Activated CD8-positive, alpha-beta memory T cell treated with anti-CD3 and anti-CD28 coated beads for 48 hours (primary cell): Measurements from ENCODE around the gene KLHDC4.
"Not testable (repeated sequence)": the region's sequence is repeated elsewhere in the genome, so short reads cannot be mapped to it uniquely, and the experiment has no call there.

Experiments used
- DNase-seq, 3 experiments: peaks; one replicate each; pipeline ENCODE4 v3.0.0-alpha.2; 2020; ENCODE audit warnings: low read depth in 2 of 3, low spot score in 2 of 3

Gene KLHDC4

DNA sequence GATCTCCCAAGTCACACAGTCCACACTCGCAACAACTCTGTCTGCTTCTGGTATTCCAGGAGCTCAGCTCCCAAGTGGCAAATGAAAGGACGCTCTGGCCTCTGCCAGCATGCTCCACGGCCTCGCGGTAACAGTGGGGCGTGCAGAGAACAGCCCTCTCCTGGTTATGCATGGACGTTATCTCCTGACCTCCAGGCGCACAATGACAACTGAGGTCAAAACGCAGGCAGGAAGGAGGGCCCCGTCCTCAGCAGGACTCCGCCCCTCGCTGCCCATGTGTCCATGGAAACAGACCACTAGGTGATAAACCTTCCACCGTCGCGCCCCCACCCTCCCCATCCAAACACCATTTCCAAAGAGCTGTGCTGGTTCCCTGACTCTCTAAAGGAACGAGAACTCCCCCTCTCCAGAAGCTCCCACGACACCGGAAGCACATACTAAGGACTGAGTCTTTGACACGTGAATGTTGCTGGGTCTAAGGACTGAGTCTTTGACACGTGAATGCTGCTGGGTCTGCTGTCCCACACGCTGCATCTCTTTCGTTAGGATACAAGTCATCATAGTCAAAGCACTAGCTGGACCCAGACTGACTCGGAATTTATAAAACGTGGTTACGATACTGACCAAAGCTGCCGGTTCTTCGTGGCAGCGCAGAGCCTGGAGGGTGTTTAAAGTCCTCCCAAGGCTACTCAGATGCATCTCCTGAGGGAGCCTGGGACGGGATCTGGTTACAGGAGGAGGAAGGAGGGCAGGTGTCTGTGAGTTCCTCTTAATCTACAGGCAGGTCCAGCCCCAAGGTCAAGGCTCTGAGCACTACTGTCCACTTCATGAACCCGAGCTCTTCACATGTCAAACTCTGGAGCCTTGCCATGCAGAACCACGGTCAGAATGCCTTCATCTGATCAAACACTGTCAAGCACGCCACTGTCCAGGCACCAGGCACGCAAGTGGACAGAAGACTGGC, 43.9 kb downstream of the KLHDC4 start:
- no peak for DNase-seq

DNA sequence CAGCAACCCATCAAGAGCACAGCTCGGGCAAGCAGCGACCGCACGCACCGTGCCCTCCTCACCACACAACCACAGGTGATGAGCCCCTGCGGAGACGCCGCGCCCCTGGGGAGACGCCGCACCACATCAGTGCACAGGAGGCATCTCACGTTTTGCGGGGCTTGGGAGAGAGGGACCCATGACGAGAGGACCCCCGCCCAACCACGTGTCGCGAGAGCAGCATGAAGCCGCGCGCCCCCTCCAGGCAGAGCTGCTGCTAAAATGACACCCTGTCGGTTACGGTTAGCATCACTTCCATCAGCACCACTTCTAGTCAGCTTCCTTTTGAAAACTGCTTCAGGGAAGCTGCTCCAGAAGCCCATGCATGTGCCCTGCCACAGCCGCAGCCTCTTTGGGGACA, 45.3 kb downstream of the KLHDC4 start:
- DNase-seq: no peak

DNA sequence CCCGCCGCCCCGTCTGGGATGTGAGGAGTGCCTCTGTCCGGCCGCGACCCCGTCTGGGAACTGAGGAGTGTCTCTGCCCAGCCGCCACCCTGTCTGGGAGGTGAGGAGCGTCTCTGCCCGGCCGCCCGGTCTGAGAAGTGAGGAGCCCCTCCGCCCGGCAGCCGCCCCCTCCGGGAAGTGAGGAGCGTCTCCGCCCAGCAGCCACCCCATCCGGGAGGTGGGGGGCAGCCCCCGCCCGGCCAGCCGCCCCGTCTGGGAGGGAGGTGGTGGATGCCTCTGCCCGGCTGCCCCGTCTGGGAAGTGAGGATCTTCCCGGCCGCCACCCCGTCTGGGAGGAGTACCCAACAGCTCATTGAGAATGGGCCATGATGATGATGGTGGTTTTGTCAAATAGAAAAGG, 47.0 kb downstream of the KLHDC4 start:
- not testable (repeated sequence) for DNase-seq

DNA sequence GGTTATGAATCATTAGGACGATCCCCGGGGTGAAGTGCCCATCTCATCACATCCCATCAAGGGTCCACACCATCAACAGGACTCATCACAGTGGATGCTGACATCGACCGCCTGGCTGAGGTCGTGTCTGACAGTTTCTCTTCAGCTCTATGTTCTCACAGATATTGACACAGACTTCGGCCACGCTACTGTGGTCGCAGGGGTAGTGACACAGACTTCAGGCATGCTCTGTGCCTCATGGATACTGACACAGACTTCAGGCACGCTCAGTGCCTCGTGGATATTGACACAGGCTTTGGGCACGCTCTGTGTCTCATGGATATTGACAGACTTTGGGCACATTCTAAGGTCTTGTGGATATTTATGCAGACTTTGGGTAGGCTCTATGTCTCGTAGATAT, 50.1 kb downstream of the KLHDC4 start:
- no peak for DNase-seq

DNA sequence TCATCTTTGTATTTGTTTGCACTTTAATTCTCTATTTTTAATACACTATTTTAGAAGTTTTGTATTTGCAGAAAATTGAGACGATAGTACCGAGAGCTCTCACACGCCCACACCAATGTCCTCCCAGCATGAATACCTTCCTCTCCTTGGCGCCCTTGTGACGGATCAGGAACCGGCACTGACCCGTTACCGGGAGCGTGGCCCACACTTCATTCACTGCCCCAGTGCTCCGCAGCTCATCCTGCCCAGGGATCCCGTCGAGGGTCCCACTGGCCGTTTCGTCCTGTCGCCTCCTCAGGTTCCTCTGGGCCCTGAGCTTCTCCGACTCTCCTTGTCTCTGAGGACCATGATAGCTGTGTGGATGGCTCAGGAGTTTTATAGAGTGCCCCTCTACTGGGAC, 50.6 kb downstream of the KLHDC4 start:
- DNase-seq: no peak

DNA sequence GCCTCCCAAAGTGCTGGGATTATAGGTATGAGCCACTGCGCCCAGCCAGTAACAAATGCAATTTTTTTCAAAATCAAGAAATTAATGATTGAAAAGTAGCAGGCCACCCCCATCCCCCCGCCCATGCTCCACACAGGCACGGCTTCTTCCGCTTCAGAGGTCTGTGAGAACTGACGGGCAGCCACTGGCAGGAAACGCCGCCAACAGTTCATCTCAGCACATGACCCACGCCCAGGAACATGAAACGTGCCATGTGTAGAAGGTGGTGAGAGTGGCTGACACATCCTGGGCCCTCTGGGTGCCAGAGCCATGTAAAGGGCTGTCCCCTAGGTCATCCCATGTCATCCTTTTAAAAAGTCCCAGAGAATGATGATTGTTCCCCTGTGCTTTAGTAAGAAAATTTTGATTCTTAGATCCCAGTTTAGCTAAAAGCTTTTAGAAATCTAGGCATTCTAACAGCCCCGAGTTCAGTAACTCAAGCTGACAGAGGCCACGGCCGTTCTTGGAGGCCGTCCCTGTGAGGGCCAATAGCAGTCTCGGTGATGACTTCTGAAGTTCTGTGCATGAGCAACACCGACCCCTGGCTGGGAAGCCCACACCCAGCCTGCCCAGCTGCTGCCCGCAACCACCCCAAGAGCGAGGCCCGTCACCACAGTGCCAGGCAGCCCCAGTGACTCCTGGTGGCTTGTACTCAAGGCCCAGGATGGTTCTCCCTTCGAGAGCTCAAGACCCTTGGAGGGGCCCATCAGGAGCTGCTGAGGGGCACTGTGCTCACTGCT, 52.1 kb downstream of the KLHDC4 start:
- DNase-seq: peak in 1 of 3 experiments; percentile 13

DNA sequence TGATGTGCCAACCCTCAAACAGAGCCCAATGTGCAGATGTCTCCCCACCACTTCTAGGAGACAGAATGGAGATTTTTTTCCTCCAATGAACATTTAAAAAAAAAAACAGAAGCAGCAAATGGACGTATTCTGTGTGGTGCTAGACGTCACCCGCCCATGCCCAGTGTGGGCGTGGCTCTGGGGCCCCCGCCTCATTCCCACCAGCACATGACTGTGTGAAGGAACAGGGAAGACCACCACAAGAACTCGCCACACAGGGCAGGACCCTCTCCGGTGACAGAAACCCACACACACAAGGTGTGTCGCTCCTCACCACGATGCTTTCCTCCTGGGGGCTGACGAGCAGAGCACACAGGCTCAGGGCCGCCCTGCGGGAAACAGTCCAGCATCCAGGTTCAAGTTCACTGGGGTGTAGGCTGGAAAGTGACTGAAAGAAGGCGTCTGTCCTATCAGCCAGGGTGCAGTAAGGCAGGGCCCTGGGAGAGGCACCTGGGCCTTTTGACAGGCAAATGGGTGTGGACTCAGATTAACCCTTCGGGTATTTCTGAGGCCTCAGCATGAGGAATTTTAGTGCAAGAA, 53.5 kb downstream of the KLHDC4 start:
- no peak for DNase-seq

DNA sequence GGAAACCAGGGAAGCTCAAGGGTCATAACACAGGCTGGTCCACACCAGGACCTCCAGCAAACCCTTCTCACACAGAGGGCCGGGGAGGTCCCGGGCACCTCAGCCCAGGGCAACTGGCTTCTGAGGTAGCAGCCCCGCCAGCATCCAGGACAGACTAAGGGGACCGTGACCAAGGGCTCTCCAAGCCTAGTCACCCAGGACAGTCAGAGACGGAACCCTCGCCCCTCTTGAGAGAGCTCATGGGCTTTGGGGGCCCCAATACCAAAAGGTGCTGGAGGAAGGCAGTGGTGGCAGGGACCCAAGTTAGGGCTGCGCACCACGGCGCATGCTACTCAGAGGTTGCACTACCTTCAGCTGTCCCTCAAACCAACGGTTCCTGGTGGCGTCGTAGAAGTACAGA, 54.9 kb downstream of the KLHDC4 start:
- DNase-seq: no peak

DNA sequence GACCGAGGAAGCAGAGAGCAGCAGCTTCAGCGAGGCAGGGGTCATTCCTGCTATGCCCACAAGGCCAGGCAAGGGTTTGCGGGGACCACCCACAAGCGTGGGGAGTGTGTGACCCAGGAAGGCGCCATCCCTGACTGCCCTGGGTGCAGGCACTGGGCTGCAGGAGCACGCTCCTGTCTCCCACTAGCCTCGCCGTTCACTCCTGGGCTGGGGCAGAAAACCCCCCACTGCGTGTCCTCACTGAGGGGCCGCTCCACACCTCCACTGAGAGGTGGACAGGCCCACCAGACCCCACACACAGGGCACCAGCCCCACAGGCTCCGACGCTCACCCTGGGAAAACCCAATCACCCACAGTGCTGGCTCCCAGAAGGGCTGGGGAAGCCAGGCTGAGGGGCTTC, 56.1 kb downstream of the KLHDC4 start:
- DNase-seq: no peak

DNA sequence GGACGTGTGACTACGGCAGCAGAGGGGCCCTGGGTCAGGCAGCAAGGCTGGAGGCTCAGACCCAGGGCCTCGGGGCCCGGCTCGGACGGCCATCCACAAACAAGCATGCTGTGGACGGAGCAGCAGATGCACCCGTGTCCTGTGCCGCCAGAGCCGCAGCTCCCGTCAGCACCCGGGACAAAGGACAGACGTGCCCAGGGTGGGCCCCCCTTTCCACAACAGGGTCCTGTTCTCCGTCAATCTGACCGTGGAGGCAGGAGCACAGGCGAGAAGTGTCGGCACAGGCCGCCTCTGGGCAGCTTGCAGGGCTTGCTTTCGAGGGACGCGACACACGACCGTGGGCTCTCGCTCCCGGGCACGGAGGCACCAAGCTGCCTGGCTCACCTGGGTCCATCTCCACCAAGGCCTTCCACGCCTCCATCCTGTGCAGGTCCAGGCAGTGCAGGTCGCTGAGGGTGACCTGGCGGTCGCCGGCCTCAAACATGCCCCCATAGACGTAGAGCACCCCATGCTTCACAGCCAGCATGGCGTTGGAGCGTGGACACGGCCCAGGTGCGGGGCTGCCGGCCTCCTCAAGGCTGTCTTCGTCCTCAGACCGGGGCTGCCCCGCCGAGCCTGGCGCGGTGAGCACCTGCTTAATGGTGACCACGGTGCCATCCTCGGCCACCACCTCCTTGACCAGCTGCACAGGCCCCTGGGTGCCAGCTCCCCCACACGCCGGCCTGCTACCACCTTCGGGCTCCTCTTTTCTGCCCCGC, 56.7 kb downstream of the KLHDC4 start:
- DNase-seq: no peak

DNA sequence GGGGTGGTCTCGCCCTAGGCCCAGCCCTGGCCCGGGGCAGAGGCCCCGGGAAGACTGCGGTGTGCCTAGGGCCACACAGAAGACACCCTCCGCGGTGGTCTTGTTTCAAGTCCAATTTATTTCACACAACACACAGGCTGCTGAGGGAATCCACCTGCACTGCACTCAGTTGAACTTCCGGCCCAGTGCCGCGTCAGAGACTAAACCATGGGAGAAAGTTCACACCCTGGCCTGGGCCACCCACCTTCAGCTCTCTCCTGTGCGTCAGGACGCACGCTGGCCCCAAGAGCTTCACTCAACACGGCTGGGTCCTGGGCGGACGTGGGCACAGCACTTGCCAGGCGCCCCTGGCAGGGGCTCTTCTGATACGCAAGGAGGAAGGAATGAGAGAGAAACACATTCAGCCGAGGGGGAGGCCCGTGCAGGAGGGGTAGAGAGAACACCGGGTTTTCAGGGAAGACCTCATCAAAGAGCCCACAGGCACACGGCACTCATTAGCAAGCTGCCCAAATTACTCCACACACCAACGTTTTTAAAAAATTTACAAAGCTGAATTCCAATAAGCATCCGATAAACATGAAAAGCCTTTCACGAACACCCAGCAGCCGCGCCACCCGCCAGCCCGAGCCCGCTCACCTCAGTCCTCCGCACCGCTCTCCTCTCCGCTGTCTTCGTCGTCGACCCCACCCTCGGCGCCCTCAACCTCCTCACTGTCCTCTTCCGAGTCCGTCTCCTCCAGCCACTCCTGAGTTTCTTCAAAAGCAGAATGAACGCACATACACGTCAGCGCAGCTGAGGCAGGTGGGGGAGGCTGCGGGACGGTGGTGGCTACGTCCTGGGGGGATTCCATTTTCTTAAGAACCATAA, 57.8 kb downstream of the KLHDC4 start:
- no peak for DNase-seq

DNA sequence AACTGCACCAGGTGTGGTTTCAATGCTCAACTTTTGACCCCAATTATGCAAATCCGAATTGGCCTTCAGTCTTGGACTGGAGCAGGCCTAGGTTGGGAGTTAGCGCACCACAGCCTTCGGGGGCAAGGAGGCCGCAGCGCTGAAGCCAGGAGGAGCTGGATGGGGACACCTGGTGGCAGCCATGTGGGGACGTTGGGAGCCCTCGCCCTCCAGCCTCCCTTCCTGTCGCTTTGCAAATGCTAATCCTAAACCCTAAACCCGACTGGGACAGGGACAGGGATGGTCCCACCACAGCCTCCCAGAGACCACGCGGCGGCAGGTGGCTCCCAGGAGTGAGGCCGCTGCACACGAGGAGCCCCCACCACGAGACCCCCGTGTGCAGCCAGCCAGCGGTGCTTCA, 58.7 kb downstream of the KLHDC4 start:
- no peak for DNase-seq

DNA sequence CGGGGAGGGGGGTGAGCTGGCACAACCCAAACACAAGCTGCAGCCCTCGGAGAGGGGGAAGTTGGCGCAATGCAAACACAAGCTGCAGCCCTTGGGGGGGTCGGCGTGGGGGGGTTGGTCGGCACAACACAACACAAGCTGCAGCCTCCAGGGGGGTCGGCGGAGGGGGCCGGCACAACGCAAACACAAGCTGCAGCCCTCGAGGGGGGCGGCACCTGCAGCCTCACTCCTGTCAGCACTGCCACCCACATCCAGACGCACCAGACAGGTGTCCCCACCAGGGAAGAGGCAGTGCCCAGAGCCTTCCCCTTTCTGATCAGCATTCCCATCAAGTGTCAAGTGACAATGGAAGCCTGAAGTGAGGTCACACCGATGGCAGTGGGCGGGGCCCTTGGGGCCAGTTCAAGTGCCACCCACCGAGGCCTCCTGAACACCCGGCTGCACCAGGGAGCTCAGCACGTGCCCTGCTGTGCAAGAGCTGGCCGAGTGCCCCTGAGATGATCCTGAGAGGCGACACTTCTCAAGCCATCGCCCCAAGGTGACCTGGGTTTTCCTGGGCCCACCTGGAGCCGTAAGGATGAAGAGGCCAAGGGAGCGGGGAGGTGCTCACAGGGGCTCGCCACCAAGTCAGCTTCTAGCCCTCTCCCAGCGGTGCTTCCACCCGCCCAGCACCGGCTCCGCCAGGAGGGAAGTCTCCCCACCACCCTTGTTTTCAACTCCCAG, 59.3 kb downstream of the KLHDC4 start:
- DNase-seq: no peak

DNA sequence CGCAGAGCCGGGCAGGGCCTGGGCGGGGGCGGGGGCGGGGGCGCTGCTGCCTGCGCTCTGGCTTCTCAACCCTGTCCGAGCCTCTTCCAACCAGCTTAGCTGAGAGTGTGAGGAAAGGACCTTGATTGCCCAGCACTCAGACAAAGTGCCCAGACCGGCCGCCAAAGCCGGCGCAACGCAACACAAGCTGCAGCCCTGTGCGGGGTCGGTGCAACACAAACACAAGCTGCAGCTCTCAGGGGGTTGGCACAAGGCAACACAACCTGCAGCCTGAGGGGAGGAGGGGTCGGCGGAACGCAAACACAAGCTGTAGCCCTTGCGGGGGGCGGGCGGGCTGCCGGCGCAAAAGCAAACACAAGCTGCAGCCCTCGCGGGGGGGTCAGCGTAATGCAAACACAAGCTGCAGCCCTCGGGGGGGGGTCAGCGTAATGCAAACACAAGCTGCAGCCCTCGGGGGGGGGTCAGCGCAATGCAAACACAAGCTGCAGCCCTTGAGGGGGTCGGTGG, 60.0 kb downstream of the KLHDC4 start:
- no peak for DNase-seq

DNA sequence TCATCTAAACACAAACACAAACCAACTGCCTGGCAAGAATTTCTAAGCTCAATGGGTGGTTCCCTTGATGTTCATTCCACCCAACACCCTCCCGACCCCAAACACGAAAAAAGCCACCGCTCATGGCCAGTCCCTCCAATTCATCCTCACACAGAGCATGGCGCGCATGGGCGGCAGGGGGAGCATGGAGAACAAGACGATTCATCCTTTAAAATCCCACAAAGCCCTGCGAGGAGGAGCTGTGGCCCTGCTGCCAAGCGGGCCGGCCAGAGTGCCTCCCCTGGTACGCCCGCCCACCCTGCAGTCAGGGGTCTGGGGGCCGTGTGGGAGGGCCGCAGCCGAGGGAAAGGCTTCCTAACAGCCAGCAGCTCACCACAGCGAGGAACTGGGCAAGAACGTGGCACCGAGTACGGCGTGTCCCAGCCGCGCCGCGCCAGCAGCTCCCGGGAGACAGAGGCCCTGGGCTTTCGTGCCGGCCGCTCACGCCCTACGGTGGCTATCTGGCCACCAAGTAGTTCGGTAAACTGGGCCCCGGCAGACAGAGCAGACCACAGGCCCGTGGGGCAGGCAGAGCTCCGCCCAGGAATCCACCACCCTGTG, 60.9 kb downstream of the KLHDC4 start:
- no peak for DNase-seq

DNA sequence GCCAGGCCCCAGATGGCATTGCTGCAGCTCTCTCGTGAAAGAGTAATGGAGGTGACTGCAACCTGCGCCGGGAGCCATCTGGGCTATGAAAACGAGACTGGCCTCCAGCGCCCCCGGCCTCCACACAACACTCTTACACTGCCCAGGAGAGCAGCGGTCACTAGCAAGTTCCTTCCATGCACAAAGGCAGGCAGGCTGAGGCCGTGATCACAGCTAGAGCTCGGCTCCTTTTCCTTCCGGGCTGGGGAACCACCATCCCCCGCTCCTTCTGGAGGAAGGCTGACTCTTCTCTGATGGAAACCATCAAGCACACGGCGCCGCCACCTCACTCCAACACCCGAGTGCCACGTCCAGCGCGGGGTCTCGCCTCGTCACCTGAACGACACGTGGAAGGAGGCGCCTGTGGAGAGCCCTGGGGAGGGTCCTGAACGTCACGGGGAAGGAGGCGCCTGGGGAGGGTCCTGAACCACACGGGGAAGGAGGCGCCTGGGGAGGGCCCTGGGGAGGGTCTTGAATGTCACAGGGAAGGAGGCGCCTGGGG, 61.9 kb downstream of the KLHDC4 start:
- no peak for DNase-seq

DNA sequence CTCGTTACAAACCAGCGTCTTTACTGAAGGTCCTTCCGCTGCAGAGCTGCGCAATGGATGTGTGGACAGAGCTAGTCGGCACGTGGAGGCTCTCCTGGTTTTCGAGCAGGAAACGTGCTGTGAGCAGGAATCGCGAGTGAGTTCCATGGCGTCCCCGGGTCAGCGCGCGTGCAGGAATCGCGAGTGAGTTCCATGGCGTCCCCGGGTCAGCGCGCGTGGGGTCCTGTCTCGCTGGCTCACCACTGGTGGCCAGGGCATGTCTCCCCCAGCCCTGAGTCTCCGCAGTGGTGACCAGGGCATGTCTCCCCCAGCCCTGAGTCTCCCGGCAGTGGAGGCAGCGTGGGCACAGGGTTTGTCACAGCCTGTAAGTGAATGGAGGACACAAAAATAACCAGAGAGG, 62.7 kb downstream of the KLHDC4 start:
- no peak for DNase-seq

DNA sequence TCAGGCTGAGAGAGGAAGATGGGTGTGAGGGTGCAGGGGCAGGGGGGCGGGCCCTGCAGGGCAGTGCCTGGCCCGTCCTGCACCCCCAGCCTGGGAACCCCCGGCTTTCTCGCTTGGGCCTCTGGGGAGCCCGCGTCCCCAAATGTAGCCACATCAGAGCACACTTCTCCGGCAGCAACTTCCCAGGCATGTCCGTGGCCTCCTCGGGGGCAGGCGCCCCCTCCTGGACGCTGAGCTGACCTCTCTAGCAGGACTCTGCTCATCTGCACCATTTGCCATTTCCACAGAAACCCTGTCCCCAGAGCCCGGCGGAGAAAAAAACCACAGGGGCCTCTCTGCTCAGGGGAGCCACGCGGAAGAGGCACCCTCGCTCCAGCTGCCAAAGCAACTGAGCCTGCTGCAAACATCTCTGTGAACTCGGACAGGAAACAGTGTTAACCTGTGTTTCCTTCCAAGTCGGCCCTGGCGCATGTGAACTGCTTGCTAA, 63.4 kb downstream of the KLHDC4 start:
- peak in 2 of 3 experiments; percentile 21 to 33 for DNase-seq
